Subcutaneous abdominal adipose tissue (tissue), 5 donors: ENCODE results near the gene RCOR3.

ENCODE experiments used
- H3K27ac ChIP-seq: one replicate; pipeline ENCODE4 v1.7.0; 2013; ENCODE audit warnings: low read depth, mild to moderate bottlenecking, inconsistent platforms, low read length, moderate library complexity
- H3K27me3 ChIP-seq, 5 donors: one replicate each; pipeline ENCODE4 v1.7.0; 2013; ENCODE audit warnings: low read length in 5 of 5, inconsistent platforms in 1 of 5; ENCODE audit not compliant: control insufficient read depth in 5 of 5, insufficient read depth in 4 of 5
- H3K36me3 ChIP-seq, 5 donors: one replicate each; pipeline ENCODE4 v1.7.0; 2013; ENCODE audit warnings: low read length in 5 of 5; ENCODE audit not compliant: control insufficient read depth in 5 of 5, insufficient read depth in 5 of 5
- H3K4me1 ChIP-seq, 5 donors: one replicate each; pipeline ENCODE4 v1.7.0; 2013; ENCODE audit warnings: low read length in 5 of 5, mild to moderate bottlenecking in 3 of 5, moderate library complexity in 1 of 5; ENCODE audit not compliant: control insufficient read depth in 5 of 5, insufficient read depth in 5 of 5
- H3K4me3 ChIP-seq, 5 donors: one replicate each; pipeline ENCODE4 v1.7.0; 2013; ENCODE audit warnings: low read length in 5 of 5, low read depth in 1 of 5
- H3K9ac ChIP-seq, 5 donors: one replicate each; pipeline ENCODE4 v1.7.0; 2013; ENCODE audit warnings: low read length in 5 of 5, mild to moderate bottlenecking in 4 of 5, moderate library complexity in 3 of 5
- H3K9me3 ChIP-seq, 5 donors: one replicate each; pipeline ENCODE4 v1.7.0; 2013; ENCODE audit warnings: low read length in 5 of 5; ENCODE audit not compliant: control insufficient read depth in 5 of 5
- donor health status: healthy.
- donor health status: healthy.
- donor health status: healthy.
- donor health status: healthy.
- donor health status: healthy.

Gene RCOR3

GRCh38 chr1:211328866-211329475 is 69.8 kb downstream of the RCOR3 start:
- Histone ChIP-seq H3K4me3 (no peak overlapping the region), H3K36me3 (peaks cover 0 to 3% (median 0%) of the 10 kb centered on the region in 5 donors), H3K27ac (no peak overlapping the region), H3K4me1 (peaks cover 1 to 31% (median 25%) of the 10 kb centered on the region in 5 donors), H3K9me3 (no peaks in the 10 kb centered on the region), H3K9ac (no peak overlapping the region), H3K27me3 (no peaks in the 10 kb centered on the region)

- Histone ChIP-seq H3K4me1 (peaks cover 1 to 31% (median 25%) of the 10 kb centered on the region in 5 donors), H3K27ac (no peak overlapping the region), H3K9me3 (no peaks in the 10 kb centered on the region), H3K9ac (no peak overlapping the region), H3K27me3 (no peaks in the 10 kb centered on the region), H3K4me3 (no peak overlapping the region), H3K36me3 (peaks cover 0 to 3% (median 0%) of the 10 kb centered on the region in 5 donors)
Observed at GRCh38 chr1:211329764-211330201, 70.6 kb downstream of the RCOR3 start.

GRCh38 chr1:211330282-211330936 is 71.2 kb downstream of the RCOR3 start:
- no peaks in the 10 kb centered on the region for H3K27me3 ChIP-seq
- peaks cover 0 to 3% (median 0%) of the 10 kb centered on the region in 5 donors for H3K36me3 ChIP-seq
- peaks cover 1 to 32% (median 25%) of the 10 kb centered on the region in 5 donors for H3K4me1 ChIP-seq
- no peak overlapping the region for H3K4me3 ChIP-seq
- no peak overlapping the region for H3K27ac ChIP-seq
- no peaks in the 10 kb centered on the region for H3K9me3 ChIP-seq
- H3K9ac ChIP-seq = no peak overlapping the region

- Histone ChIP-seq H3K4me1 (peaks cover 1 to 38% (median 23%) of the 10 kb centered on the region in 5 donors), H3K9ac (no peak overlapping the region), H3K4me3 (no peak overlapping the region), H3K27me3 (no peaks in the 10 kb centered on the region), H3K9me3 (no peaks in the 10 kb centered on the region), H3K27ac (no peak overlapping the region), H3K36me3 (peaks cover 0 to 3% (median 0%) of the 10 kb centered on the region in 5 donors)
Observed at GRCh38 chr1:211331011-211331709, 72.0 kb downstream of the RCOR3 start.

GRCh38 chr1:211332036-211332616 is 73.0 kb downstream of the RCOR3 start:
- Histone ChIP-seq H3K27ac (no peak overlapping the region), H3K9me3 (no peaks in the 10 kb centered on the region), H3K27me3 (no peaks in the 10 kb centered on the region), H3K36me3 (peaks cover 0 to 3% (median 0%) of the 10 kb centered on the region in 5 donors), H3K4me1 (peaks cover 1 to 35% (median 18%) of the 10 kb centered on the region in 5 donors), H3K9ac (no peak overlapping the region), H3K4me3 (no peak overlapping the region)

GRCh38 chr1:211332830-211333229 is 73.7 kb downstream of the RCOR3 start:
- H3K36me3 ChIP-seq = peaks cover 0 to 3% (median 0%) of the 10 kb centered on the region in 5 donors
- H3K27ac ChIP-seq = no peak overlapping the region
- H3K4me1 ChIP-seq = peaks cover 3 to 33% (median 11%) of the 10 kb centered on the region in 5 donors
- no peaks in the 10 kb centered on the region for H3K9me3 ChIP-seq
- H3K27me3 ChIP-seq = no peaks in the 10 kb centered on the region
- no peak overlapping the region for H3K9ac ChIP-seq
- H3K4me3 ChIP-seq = no peak overlapping the region

GRCh38 chr1:211333906-211334305 is 74.7 kb downstream of the RCOR3 start:
- H3K9me3 ChIP-seq = no peaks in the 10 kb centered on the region
- H3K4me3 ChIP-seq = no peak overlapping the region
- no peaks in the 10 kb centered on the region for H3K27me3 ChIP-seq
- peaks cover 3 to 28% (median 6%) of the 10 kb centered on the region in 5 donors for H3K4me1 ChIP-seq
- no peak overlapping the region for H3K27ac ChIP-seq
- H3K9ac ChIP-seq = no peak overlapping the region
- peaks cover 0 to 3% (median 0%) of the 10 kb centered on the region in 5 donors for H3K36me3 ChIP-seq

GRCh38 chr1:211334986-211335385 is 75.8 kb downstream of the RCOR3 start:
- H3K27ac ChIP-seq = no peak overlapping the region
- H3K4me3 ChIP-seq = no peak overlapping the region
- H3K36me3 ChIP-seq = peaks cover 0 to under 1% (median 0%) of the 10 kb centered on the region in 5 donors
- no peaks in the 10 kb centered on the region for H3K27me3 ChIP-seq
- no peak overlapping the region for H3K9ac ChIP-seq
- peaks cover 3 to 23% (median 6%) of the 10 kb centered on the region in 5 donors for H3K4me1 ChIP-seq
- H3K9me3 ChIP-seq = no peaks in the 10 kb centered on the region

- H3K36me3 ChIP-seq = no peaks in the 10 kb centered on the region
- no peak overlapping the region for H3K4me3 ChIP-seq
- H3K9ac ChIP-seq = no peak overlapping the region
- peaks cover 3 to 23% (median 6%) of the 10 kb centered on the region in 5 donors for H3K4me1 ChIP-seq
- H3K9me3 ChIP-seq = no peaks in the 10 kb centered on the region
- H3K27ac ChIP-seq = no peak overlapping the region
- H3K27me3 ChIP-seq = no peaks in the 10 kb centered on the region
Observed at GRCh38 chr1:211335522-211336157, 76.5 kb downstream of the RCOR3 start.
